Upper lobe of left lung (tissue), 4 donors: Measurements from ENCODE around the gene POLR3F.

ENCODE experiments used
- CTCF ChIP-seq, 6 experiments: fragments of 450-650 bp in 4 of 6; fragments of 200-600 bp in 2 of 6; sonication (generic) in 2 of 6; IDR thresholded peaks; one replicate each; pipeline ENCODE4 v1.5.1; 2016 to 2019; ENCODE audit warnings: antibody characterized with exemption in 6 of 6
- POLR2A ChIP-seq, 4 donors: fragments of 450-650 bp; IDR thresholded peaks; one replicate each; pipeline ENCODE4 v1.5.1; 2016 to 2017; ENCODE audit warnings: antibody characterized with exemption in 4 of 4, mild to moderate bottlenecking in 2 of 4
- POLR2AphosphoS5 ChIP-seq, 2 donors: sonication (generic); formaldehyde crosslinking; IDR thresholded peaks; one replicate each; pipeline ENCODE4 v1.5.1; 2017; ENCODE audit warnings: antibody characterized with exemption in 2 of 2

- TF ChIP-seq CTCF (IDR thresholded peaks at IDR 0.05) (no peak), POLR2AphosphoS5 (IDR thresholded peaks at IDR 0.05) (no peak), POLR2A (IDR thresholded peaks at IDR 0.05) (no peak)
Measured at GRCh38 chr20:18443886-18444285, 23.3 kb upstream of the POLR3F start.
